DOHH2 (cell line): ENCODE results near the gene WTAP.
"Not testable (repeated sequence)": the region's sequence is repeated elsewhere in the genome, so short reads cannot be mapped to it uniquely, and the experiment has no call there.

Experiments used
- H3F3A ChIP-seq: fragments of 200-600 bp; sonication (generic), shearing (Covaris generic); 2 replicates; pipeline ENCODE4 v1.6.0; 2016; ENCODE audit warnings: antibody characterized with exemption, mild to moderate bottlenecking; ENCODE audit not compliant: control insufficient read depth, insufficient read depth
- H3K27ac ChIP-seq: fragments of 200-600 bp; sonication (generic); 2 replicates; pipeline ENCODE4 v1.5.1; 2014; ENCODE audit warnings: low read depth, mild to moderate bottlenecking, low read length, moderate library complexity
- H3K27me3 ChIP-seq: fragments of 200-600 bp; sonication (generic); 2 replicates; pipeline ENCODE4 v1.6.1; 2014; ENCODE audit warnings: mild to moderate bottlenecking, low read length, mixed read lengths; ENCODE audit not compliant: control insufficient read depth
- H3K36me3 ChIP-seq: fragments of 200-600 bp; sonication (generic); 2 replicates; pipeline ENCODE4 v1.6.1; 2014; ENCODE audit warnings: mild to moderate bottlenecking, low read length, moderate library complexity, mixed read lengths; ENCODE audit not compliant: control insufficient read depth
- H3K4me1 ChIP-seq: fragments of 200-600 bp; sonication (generic); 2 replicates; pipeline ENCODE4 v1.6.1; 2014; ENCODE audit warnings: mild to moderate bottlenecking, low read length, mixed read lengths; ENCODE audit not compliant: control insufficient read depth
- H3K4me2 ChIP-seq: fragments of 200-600 bp; sonication (generic); 2 replicates; pipeline ENCODE4 v1.6.0; 2014; ENCODE audit warnings: mild to moderate bottlenecking, low read length, moderate library complexity
- H3K4me3 ChIP-seq: fragments of 200-600 bp; sonication (generic); 2 replicates; pipeline ENCODE4 v1.5.1; 2014; ENCODE audit warnings: mild to moderate bottlenecking, low read length, mixed read lengths
- H3K79me2 ChIP-seq: fragments of 200-600 bp; sonication (generic); 2 replicates; pipeline ENCODE4 v1.6.1; 2014; ENCODE audit warnings: mild to moderate bottlenecking, low read length, mixed read lengths; ENCODE audit not compliant: control insufficient read depth
- H3K9me2 ChIP-seq: fragments of 200-600 bp; sonication (generic); replicated peaks from 2 replicates; pipeline ENCODE4 v1.6.1; 2014; ENCODE audit warnings: mild to moderate bottlenecking, low read length, mixed read lengths; ENCODE audit not compliant: control insufficient read depth
- H3K9me3 ChIP-seq: fragments of 200-600 bp; sonication (generic); 2 replicates; pipeline ENCODE4 v1.6.1; 2014; ENCODE audit warnings: antibody characterized with exemption, low read length, mixed read lengths; ENCODE audit not compliant: control insufficient read depth, insufficient read depth
- H4K20me1 ChIP-seq: fragments of 200-600 bp; sonication (generic); 2 replicates; pipeline ENCODE4 v1.6.0; 2014; ENCODE audit warnings: low read depth, mild to moderate bottlenecking, antibody characterized with exemption, low read length, moderate library complexity; ENCODE audit not compliant: control insufficient read depth, insufficient read depth
- CTCF ChIP-seq: fragments of 200-600 bp; sonication (generic); IDR thresholded peaks from one replicate; pipeline ENCODE4 v1.5.1; 2014; ENCODE audit warnings: antibody characterized with exemption, mild to moderate bottlenecking, low read depth, low read length; ENCODE audit not compliant: poor library complexity, severe bottlenecking
- EZH2phosphoT487 ChIP-seq: fragments of 200-600 bp; sonication (generic); IDR thresholded peaks from 2 replicates; pipeline ENCODE4 v1.6.1; 2017; ENCODE audit warnings: borderline replicate concordance, mild to moderate bottlenecking, antibody characterized with exemption, low read length, moderate library complexity, mixed read lengths

Gene WTAP

GRCh38 chr6:159724778-159725177, 2.5 kb upstream of the WTAP start:
- no peaks in the 10 kb centered on the region for H3K27me3 ChIP-seq
- H3K4me1 ChIP-seq: peaks cover 32% of the 10 kb centered on the region
- TF ChIP-seq EZH2phosphoT487: no peak
- no peak for TF ChIP-seq CTCF
- H4K20me1 ChIP-seq: peaks cover 16% of the 10 kb centered on the region
- no peak overlapping the region for H3K27ac ChIP-seq
- no peaks in the 10 kb centered on the region for H3K9me2 ChIP-seq
- no peaks in the 10 kb centered on the region for H3F3A ChIP-seq
- H3K4me2 ChIP-seq: peak overlapping the region; percentile 88
- H3K4me3 ChIP-seq: peak overlapping the region; percentile 81; the same call in 1 of the 2 replicates
- H3K9me3 ChIP-seq: no peaks in the 10 kb centered on the region
- peaks cover 80% of the 10 kb centered on the region for H3K79me2 ChIP-seq
- peaks cover 54% of the 10 kb centered on the region for H3K36me3 ChIP-seq

- not testable (repeated sequence) for H3K9me2 ChIP-seq, H3K9me3 ChIP-seq, H3K27me3 ChIP-seq, H3K27ac ChIP-seq, H3F3A ChIP-seq
- Histone ChIP-seq H3K4me3 (peak overlapping the region; percentile 81), H3K4me1 (peaks cover 36% of the 10 kb centered on the region), H3K36me3 (peaks cover 58% of the 10 kb centered on the region), H4K20me1 (peaks cover 21% of the 10 kb centered on the region), H3K79me2 (peaks cover 83% of the 10 kb centered on the region), H3K4me2 (peak overlapping the region; percentile 88)
Observed at GRCh38 chr6:159725208-159725607, 2.1 kb upstream of the WTAP start.

GRCh38 chr6:159726255-159726917, 920 bp upstream of the WTAP start:
- H3K4me1 ChIP-seq: peaks cover 48% of the 10 kb centered on the region
- H3K9me2 ChIP-seq: no peaks in the 10 kb centered on the region
- no peaks in the 10 kb centered on the region for H3K9me3 ChIP-seq
- peak overlapping the region; percentile 81 for H3K4me3 ChIP-seq
- H3K79me2 ChIP-seq: peaks cover 93% of the 10 kb centered on the region
- H4K20me1 ChIP-seq: peaks cover 32% of the 10 kb centered on the region
- TF ChIP-seq CTCF (peak; percentile 7), EZH2phosphoT487 (no peak)
- peak overlapping the region; percentile 87 for H3K27ac ChIP-seq
- no peaks in the 10 kb centered on the region; the same call in 1 of the 2 replicates for H3F3A ChIP-seq
- peak overlapping the region; percentile 88 for H3K4me2 ChIP-seq
- peaks cover 70% of the 10 kb centered on the region for H3K36me3 ChIP-seq
- H3K27me3 ChIP-seq: no peaks in the 10 kb centered on the region

- Histone ChIP-seq H4K20me1 (peaks cover 41% of the 10 kb centered on the region), H3K27me3 (no peaks in the 10 kb centered on the region), H3K4me2 (peak overlapping the region; percentile 70), H3K9me2 (no peaks in the 10 kb centered on the region), H3K36me3 (peaks cover 75% of the 10 kb centered on the region), H3K79me2 (peaks cover 98% of the 10 kb centered on the region), H3K4me3 (peak overlapping the region; percentile 81), H3K9me3 (no peaks in the 10 kb centered on the region), H3K27ac (peak overlapping the region; percentile 87), H3K4me1 (peaks cover 57% of the 10 kb centered on the region), H3F3A (no peaks in the 10 kb centered on the region; the same call in 1 of the 2 replicates)
- no peak for TF ChIP-seq CTCF
- no peak for TF ChIP-seq EZH2phosphoT487
Observed at GRCh38 chr6:159727717-159728445, 575 bp downstream of the WTAP start.
